Amygdala (tissue), 56 donors: ENCODE measurements around the gene URB1.
"Not testable (repeated sequence)": the region's sequence is repeated elsewhere in the genome, so short reads cannot be mapped to it uniquely, and the experiment has no call there.

Experiments used
- DNase-seq, 56 donors: peaks; one replicate each; lab custom pipeline; 2025; lab: John Stamatoyannopoulos, UW

The URB1 gene, protein sequence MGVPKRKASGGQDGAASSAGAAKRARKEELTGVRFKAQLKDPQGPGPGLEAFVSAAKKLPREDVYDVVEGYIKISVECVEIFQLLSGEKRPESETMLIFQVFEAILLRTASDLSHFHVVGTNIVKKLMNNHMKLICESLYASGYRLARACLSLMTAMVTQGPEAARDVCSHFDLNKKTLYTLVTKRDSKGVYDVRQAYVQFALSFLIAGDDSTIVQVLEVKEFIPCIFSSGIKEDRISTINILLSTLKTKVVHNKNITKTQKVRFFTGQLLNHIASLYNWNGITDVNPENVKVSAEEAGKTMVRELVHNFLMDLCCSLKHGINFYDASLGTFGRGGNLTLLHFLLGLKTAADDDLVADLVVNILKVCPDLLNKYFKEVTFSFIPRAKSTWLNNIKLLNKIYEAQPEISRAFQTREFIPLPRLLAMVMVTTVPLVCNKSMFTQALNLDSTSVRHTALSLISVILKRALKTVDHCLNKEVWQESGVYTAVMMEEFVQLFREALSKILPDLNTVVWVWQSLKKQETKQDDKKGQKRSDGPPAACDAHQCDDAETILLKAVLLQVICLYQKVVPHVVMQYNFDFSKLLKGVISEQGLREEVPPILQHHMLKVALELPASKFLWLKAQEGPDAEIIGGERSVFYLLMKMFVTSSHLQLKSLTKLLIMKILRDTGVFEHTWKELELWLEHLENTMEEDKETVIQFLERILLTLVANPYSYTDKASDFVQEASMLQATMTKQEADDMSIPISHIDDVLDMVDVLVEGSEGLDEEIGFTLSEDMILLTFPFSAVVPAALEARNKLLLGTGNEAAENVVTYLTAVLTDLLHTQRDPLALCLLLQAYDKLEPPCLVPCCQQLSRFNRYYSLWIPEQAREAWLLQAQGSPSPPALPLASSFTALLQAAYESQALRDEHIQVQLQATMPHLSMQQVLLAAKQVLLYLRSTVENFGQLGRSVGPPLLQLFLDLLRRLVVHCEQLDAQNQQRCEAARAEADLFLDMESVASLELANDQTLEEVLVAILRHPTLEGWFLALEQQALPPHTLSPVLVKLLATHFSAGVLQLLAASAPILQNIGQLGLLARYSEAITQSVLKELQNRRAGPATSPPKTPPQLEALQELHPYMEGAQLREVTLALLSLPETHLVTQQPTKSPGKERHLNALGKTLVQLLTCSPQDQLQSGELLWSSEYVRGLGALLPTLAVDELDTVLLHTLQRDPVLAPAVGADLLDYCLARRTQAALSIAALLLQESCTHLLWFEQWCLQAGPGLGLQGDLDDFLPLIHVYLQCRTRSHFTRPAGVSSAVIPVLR (N-terminal part only)

DNA sequence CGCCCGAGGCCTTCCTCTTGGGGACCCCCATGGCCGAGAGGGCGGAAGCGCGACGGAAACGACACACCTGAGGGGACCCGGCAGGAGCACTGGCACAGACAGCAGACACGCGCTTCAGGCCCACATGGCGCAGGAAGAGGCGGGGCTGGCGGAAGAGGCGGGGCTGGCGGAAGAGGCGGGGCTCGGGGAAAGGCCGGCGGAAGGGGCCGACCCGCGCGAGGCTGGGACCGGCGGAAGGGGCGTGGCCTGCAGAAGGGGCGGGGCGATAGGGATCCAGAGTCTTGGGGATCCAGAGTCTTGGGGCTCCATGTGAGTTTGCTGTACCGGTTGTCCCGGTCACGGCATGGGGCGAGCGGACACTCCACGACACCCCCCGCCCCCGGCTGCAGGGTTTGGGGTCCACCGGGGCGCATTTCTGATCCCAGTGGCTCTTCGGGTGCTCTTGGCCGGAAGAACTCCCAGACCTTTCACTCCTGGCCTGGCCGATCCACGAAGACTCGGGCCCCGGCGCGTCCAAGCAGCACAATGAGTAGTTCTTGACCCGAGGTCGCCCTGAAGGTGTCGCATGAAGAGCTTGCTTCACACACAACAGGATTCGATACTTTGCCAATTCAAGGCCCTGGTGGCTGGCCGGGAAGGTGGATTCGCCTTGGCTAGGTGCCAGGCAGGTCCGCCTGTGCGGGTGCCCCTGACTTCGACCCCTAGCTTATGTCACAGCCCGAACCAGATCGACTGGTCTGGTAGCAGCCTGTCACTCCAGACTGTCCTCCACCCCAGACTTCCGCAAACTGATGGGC is at the start of gene URB1:
Gene URB1, minus strand, starts transcription at position 133 of the 797 bp plus-strand sequence. Its CDS starts 102 bp downstream, at position 31.
- peak; percentile 22 to 96 (median 89) for DNase-seq

DNA sequence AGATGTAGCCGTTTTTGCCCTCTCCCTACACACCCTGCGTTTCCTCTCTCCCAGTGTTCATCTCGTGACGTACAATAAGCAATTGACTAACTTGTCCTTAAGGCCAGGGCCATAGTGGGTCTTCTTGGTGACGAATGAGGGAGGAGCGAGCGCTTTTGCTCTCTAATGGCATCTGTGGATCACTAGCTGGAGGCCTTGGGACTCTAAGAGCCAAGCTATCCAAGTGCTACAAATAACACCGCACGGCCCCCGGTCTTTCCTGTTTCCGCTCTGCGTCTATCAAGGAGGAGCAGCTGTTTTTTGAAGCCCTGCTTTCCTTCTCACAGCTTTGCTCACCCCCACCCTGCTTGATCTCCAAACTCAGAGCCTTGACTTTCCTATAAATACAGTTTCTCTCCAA is 44.9 kb upstream of the URB1 start:
- no peak for DNase-seq

DNA sequence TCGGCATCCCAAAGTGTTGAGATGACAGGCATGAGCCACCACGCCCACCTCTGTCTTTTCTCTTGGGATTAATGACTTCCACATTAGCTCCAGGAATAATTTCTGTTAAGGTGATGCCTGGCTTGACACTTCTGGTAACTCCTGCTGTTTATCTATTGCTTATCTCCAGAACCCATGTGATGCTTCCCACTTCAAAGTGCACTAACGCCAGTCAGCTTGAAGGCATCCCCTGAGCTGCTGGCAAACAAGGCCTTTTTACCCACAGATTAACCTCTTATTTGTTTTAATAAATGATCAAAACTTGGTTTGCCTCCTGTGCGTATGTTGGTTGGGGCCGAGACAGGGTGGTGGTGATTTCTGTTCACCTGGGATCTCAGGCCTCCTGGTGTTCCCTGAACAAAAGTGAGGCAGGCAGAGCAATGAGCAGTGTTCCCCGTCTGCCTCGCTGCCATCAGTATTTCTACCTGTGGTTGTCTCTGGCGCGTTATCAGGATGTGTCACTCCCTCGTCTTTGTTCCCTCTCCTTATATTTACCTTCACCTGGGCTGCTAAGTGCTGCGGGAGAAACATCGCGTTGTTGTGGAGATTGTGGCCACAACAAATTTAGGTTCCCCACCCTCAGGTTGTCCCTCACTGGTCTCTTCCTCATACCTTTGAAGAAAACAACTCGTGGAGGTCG is 40.3 kb upstream of the URB1 start:
- not testable (repeated sequence) for DNase-seq

DNA sequence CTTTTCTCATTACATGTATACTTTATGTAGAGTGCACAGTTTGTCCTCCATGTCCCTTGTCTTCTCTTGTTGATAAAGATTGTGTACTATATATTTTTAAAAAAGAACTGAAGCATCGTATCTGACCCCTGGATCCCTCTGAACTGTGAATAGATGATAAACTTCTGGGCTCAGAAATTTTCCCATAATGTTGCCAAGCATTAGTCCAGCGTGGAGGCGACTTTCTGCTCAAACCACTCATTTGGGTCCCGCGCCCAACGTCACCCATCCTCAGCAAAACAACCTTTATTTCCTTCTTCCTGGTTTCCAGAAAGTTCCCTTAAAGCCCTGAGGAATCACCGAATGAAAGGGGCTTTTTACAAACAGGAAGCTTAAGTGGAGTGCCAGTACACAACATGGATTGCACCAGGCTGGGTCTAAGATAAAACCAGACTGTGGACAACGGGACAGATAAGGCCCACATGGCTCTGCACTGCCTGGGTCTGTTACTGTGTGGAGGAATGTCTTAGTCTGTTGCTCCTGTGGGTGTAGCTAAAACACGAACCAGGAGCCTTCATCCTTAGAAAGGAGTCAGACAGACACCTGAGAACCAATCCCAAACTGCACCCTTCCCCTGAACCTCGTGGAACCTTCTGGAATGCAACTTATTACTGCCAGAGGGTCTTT is 35.3 kb upstream of the URB1 start:
- DNase-seq = no peak

DNA sequence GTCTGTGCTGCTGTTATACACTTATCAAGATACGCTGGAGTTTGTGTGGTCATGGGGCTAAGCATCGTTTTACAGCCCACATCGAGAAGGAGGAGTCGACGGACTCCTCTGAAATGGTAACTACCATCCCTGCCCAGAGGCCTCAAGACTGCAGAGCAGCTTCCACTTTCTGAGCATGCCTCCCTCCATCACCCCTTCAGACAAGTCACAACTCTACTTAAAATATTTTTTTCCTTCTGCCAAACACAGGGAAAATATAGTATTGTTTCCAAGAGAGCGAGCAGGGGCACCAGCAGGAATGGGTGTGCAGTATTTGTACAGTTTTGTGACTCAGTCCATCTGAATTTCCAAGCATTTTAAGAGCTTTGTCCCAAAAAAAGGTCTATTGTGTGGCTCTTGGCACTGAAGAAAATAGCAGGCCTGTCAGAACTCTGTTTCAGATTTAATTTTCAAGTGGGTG is 33.8 kb upstream of the URB1 start:
- DNase-seq = peak in 25 of 56 donors; percentile 8 to 66 (median 28)

DNA sequence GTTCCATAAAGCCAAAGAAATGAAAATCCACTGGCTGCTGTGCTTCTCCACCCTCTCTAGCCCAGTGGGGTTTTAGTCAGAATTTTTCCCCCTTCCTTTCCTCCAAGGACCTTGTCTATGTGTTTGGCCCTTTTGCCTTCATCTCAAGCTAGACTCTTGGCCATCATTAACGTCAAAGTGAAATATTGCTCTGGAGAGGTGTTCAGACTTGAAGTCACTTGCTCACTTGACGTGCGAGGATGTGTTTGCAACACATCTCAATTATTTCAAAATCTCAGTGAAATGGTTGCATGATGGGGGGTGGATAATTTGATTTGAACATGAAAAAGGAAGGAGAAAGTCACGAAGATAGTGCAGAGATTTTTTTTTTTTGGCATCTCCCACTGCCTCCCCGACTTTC is 33.3 kb upstream of the URB1 start:
- DNase-seq = no peak

DNA sequence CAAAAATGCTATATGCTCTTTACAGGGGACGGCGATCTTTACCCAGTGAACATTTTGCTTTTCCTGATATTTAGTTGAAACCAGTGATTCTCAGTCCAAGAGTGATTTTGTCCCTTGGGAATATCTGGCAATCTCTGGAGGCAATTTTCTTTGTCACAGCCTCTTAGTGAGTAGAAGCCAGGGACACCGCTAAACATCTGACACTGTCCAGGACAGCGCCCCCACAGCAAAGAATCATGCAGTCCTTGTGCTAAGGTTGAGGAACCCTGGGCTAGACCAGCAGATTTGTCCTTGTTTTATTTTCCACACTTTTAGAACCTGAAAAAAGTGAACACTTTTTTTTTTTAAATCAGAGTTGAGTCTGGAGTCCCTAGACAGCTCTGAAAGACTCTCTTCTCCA is 32.8 kb upstream of the URB1 start:
- peak in 1 of 56 donors; percentile 5 for DNase-seq

DNA sequence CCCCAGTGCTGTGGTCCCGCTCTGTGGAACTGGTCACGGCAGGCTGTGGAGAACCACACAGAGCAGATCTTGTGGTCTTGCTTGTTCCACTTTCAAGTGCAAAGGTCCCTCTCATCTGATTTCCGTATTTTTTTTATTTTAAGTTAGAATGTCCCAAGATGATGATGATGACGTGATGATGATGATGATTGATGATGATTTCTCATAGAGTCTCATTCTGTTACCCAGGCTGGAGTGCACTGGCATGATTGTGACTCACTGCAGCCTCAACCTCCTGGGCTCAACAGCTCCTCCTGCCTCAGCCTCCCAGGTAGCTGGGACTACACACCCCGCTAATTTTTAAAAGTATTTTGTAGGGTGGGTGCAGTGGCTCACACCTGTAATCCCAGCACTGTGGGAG is 31.9 kb upstream of the URB1 start:
- DNase-seq = no peak

DNA sequence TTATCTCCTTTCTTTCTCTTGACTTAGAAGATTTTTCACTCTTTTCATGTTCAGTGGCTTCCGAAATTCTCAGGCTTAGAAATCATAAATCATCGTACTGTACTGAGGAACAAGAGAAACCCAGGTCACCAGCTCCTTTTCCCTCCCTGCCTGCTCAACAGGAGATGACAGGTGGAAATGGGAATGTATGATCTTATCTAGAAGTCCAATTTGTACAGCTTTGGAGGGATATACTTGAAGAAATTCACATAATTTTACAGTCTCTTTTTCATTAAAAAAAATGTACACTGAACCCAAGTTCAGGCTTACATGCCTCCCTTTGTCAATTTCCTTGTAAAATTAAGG is 31.4 kb upstream of the URB1 start:
- no peak for DNase-seq

DNA sequence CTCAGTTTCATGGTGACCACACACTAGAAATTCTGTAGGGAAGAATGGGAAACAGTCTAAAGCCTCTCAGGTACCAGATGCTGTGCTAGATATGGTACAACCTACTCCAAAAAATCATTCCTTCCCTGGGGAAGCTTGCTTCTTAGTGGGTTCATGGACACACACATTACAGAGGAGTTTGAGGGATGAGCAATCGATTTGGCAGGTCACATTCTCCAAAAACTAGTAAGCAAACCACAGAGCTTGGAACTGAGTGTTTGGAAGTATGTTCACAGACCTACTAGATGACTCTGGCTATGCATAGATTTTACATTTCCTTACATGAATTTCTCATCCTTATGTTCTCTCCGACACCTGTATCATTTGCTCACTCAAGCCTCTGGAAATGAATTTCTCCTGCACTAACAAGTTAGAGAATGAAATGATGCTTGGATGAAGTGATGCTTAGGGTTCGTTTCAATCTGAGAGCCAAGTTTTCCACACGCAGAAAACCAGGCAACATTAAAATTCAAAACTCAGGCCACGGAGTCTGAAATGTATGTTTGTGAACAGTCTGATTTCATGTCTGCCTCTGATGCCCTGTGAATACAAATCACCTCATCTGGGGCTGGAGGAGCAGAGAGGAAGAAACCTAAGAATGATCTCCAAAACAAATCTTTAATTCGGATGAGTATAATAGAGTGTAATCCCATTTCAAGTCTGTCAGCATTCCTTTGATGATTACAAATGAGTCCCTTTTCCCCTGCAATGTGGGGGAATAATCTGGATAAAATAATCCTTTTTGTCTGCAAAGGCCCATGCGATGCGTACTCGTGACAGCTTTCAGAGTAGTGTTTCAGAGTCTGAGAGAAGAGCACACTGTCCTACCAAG is 30.7 kb upstream of the URB1 start:
- DNase-seq = peak in 1 of 56 donors; percentile 32

DNA sequence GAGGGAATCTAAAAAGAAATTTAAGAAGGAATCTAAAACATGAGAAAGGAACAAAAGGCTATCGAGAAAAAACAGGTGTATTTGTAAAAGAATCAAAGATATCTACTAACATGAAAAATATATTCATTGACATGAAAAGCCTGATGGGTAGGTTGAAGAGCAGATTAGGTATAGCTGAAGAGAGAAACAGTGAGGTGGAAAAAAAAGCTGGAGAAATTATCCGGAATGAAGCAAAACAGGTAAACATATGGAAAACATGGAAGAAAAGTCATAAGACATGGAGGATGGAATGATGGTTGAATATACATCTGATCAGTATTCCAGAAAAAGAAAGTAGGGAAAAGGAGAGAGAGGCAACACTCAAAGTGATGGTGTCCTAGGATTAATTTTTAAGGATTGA is 29.3 kb upstream of the URB1 start:
- DNase-seq = no peak

DNA sequence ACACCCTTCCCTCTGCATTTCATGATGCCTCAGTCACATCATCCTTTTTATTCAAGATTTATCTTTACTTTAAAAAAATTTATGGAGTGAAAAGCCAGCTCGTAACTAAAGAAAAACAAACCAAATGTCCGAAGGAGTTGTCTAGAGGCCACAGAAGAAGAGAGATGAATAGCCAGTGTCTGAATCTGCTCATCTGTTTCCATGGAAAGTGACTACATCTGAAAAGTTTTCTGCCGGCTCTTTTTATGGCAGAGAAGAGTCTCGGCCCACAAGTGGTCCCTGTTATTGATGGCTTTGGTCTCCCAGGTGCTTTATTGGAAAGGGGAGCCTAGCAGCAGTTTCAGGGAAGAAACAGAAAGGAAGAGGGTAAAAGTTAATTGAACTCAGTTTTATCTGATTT is 25.3 kb upstream of the URB1 start:
- no peak for DNase-seq

DNA sequence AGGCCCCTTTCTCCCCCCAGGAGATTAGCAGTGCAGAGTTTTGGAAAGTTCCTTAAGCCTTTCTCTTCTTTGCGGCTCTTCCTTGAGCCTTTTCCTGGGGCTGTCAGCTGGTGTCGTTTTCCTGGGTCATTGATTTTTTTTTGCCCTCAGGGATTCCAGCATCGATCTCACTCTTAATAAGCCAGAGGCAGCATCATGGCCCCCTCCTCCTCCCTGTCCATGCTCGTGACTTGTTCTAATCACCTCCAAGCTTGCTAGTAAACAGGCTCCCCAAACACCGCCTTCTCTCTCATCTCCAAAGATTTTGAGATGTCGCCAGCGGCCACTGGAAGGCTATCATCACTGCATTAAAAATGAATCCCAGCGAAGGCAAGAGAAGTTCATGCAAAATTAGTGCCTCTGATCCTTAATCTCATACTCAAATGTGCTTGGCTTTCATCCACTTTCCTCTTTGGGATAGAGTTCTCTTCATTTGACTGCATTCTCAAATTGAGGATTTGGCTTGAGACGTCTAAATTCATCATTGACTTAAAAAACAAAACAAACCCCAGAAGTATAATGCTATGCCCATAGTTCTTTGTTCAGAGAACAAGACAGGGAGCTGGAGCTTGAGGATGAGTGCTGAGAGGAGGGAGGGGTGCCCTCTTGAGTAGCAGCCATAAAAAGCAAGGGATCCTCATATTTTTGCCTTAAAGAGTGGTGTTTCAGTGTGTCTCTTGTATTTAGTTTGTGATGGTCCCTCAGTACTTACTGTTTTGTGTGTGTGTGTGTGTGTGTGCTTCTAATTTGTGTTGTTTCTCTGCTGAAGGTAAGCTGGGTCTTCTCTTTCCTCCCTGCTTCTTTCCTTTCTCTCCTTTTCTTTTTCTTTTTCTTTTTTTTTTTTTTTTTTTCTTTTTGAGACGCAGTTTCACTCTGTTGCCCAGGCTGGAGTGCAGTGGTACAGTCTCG is 22.9 kb upstream of the URB1 start:
- DNase-seq = peak in 2 of 56 donors; percentile 0 to 12

DNA sequence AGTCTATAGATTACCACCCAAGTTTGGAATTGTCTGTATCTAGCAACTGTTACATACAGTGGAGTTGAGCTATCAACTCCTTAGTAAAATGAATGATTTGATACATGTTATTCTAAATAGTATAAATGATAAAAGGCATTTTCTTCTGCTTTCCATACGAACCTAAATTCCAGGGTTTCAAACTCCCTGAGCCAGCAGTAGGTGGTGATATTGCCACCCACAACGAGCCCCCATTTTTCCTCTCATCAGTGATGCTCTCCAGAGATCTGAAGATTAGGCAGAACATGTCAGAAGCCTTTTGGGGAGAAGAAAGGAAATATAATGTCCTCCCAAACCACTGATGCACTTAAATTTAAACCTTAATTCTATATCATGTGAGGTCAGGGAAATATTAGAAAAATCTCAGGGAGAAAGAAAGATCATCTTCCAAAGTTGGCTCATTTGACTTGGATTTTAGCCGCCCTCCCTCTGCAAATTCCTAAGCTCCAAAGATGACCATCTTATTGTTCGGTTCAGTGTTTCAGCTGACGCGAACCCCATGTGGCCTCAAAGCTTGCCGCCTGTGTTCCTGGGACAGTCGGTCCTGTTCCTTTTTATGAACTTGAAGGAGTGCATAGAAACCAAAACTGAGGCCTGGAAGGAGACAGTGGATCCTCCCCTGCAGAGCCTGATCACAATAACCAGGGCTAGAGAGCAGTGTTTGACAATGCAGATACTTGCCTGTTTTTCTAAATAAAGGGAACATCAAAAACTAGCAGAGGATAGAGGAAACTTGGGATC is 22.0 kb upstream of the URB1 start:
- DNase-seq = peak in 21 of 56 donors; percentile 0 to 66 (median 25)

DNA sequence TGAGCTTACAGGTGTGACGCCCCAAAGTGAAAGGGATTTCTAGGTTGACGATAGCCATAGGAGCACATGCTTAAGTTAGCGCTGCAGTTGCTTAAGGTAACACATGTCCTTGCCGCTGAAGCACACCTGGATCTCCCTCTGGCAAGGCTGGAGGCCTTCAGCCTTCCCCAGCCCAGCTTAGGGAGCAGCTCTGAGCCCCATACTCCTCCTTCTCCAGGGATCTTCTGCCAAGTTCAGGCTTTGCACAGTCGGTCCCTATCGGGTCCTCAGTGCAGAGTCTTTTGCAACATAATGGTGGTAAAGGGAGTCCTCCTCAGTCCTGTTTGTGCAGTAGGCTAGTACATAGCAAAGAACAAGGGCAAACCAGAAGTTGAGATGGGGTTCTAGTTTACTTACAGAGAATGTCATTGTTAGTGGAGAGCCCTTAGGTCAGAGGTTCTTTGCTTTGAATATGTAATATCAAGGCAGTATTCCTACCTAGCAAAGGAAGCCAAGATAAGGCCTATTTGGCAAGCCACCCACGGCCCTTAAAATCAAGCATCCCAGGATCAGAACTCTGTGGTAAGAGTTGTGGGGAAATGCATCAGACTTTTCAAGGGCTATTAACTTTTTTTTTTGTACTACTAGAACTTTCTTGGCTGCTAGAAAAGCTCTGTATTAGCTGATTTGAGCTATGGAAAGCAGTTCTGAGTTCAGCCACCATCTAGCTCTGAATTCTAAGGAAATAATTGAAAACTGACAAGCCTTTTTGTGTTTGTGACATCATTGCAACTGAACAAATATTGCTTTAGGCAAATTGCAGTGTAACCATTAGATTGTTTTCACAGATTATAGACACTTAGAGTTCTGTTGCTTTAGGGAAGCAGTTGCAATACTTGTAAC is 21.1 kb upstream of the URB1 start:
- DNase-seq = peak in 8 of 56 donors; percentile 10 to 64 (median 26)
